Measurements from ENCODE around the gene BAZ2B.

GRCh38 chr2:159409116-159409800, 207.1 kb downstream of the BAZ2B start:
- TF ChIP-seq POLR2A (IDR thresholded peaks at IDR 0.05; ENCODE audit: low read depth, low read length) (no peak), CTCF (IDR thresholded peaks at IDR 0.05; ENCODE audit: extremely low read depth in 1 of 2, insufficient read depth in 1 of 2, low read depth in 1 of 2, low read length in 2 of 2) (no peak), POLR2AphosphoS5 (IDR thresholded peaks at IDR 0.05; ENCODE audit: insufficient read depth, low read depth, low read length) (no peak), MAX (IDR thresholded peaks at IDR 0.05; ENCODE audit: insufficient read depth, insufficient read length) (no peak), EZH2 (IDR thresholded peaks at IDR 0.05; ENCODE audit: borderline replicate concordance, low read depth, low read length, severe bottlenecking) (no peak), GATA2 (IDR thresholded peaks at IDR 0.05; ENCODE audit: insufficient read depth, insufficient read length, low read depth, low read length) (no peak), MYC (IDR thresholded peaks at IDR 0.05; ENCODE audit: low read depth, low read length) (no peak), JUN (IDR thresholded peaks at IDR 0.05; ENCODE audit: borderline replicate concordance, insufficient read depth, insufficient read length, low read depth) (no peak)

All from endothelial cell of umbilical vein (primary cell).